Naive thymus-derived CD4-positive, alpha-beta T cell (primary cell): ENCODE data around the gene ACYP2. TPM values are rescaled to one million over a fixed set of nuclear protein-coding genes. Genes with fewer than 3 reads are reported as not detected.
A peak's percentile ranks its signal among the peaks of the same experiment; 100 is the strongest.
"Not testable (repeated sequence)": the region's sequence is repeated elsewhere in the genome, so short reads cannot be mapped to it uniquely, and the experiment has no call there.

Experiments
- ATAC-seq: fragments of 150-1000 bp; cut with Tn5 transposase; 2 replicates; pipeline ENCODE4 v1.10.0; 2021; ENCODE audit warnings: mild to moderate bottlenecking, moderate library complexity
- CTCF ChIA-PET: fragments of 350-600 bp; sonication (Branson Sonifier 250); formaldehyde crosslinking; loops from one replicate; lab custom pipeline; 2021; ENCODE audit warnings: antibody characterized with exemption; lab: Charles Lee
- POLR2A ChIA-PET: fragments of 350-600 bp; sonication (Branson Sonifier 250); formaldehyde crosslinking; loops from one replicate; lab custom pipeline; 2021; ENCODE audit warnings: antibody characterized with exemption, inconsistent platforms; lab: Charles Lee
- DNase-seq, 9 donors: peaks; one replicate each; pipeline versions ENCODE4 v3.0.0 to v3.0.0-alpha.2; 2020 to 2022; ENCODE audit warnings: mixed read lengths in 1 of 9
- H3K27ac ChIP-seq: one replicate; pipeline ENCODE4 v1.7.0; 2013; ENCODE audit warnings: mild to moderate bottlenecking, low read depth, low read length, moderate library complexity
- H3K27me3 ChIP-seq, 2 donors: one replicate each; pipeline ENCODE4 v1.7.0; 2013; ENCODE audit warnings: low read length in 2 of 2, mild to moderate bottlenecking in 2 of 2, moderate library complexity in 2 of 2; ENCODE audit not compliant: control insufficient read depth in 2 of 2, insufficient read depth in 2 of 2
- H3K36me3 ChIP-seq, 3 experiments: 1 replicate in 2 of 3; 2 replicates in 1 of 3; pipeline ENCODE4 v1.7.0; 2013; ENCODE audit warnings: low read length in 3 of 3, mild to moderate bottlenecking in 3 of 3, moderate library complexity in 1 of 3; ENCODE audit not compliant: insufficient read depth in 3 of 3, control insufficient read depth in 2 of 3
- H3K4me1 ChIP-seq, 2 donors: one replicate each; pipeline ENCODE4 v1.7.0; 2013; ENCODE audit warnings: low read length in 2 of 2, mild to moderate bottlenecking in 2 of 2, moderate library complexity in 1 of 2; ENCODE audit not compliant: control insufficient read depth in 2 of 2, insufficient read depth in 2 of 2
- H3K4me3 ChIP-seq: 2 replicates; pipeline ENCODE4 v1.7.0; 2013; ENCODE audit warnings: mild to moderate bottlenecking, low read length
- H3K9me3 ChIP-seq, 3 experiments: 1 replicate in 2 of 3; 2 replicates in 1 of 3; pipeline ENCODE4 v1.7.0; 2013; ENCODE audit warnings: low read length in 3 of 3; ENCODE audit not compliant: control insufficient read depth in 2 of 3
- H3K27ac Mint-ChIP-seq, 9 donors: one replicate each; pipeline ENCODE4 v1.8.0; 2020 to 2022; ENCODE audit warnings: mixed read lengths in 9 of 9, mild to moderate bottlenecking in 8 of 9, moderate library complexity in 5 of 9, inconsistent platforms in 2 of 9
- H3K27me3 Mint-ChIP-seq, 5 donors: one replicate each; pipeline ENCODE4 v1.8.0; 2021 to 2022; ENCODE audit warnings: mixed read lengths in 5 of 5, mild to moderate bottlenecking in 1 of 5
- H3K36me3 Mint-ChIP-seq, 5 donors: one replicate each; pipeline ENCODE4 v1.8.0; 2020 to 2022; ENCODE audit warnings: mixed read lengths in 5 of 5, mild to moderate bottlenecking in 3 of 5, inconsistent platforms in 1 of 5
- H3K4me1 Mint-ChIP-seq, 7 donors: one replicate each; pipeline ENCODE4 v1.8.0; 2020 to 2022; ENCODE audit warnings: mixed read lengths in 7 of 7, mild to moderate bottlenecking in 3 of 7, inconsistent platforms in 1 of 7
- H3K4me3 Mint-ChIP-seq, 10 donors: one replicate each; pipeline ENCODE4 v1.8.0; 2020 to 2022; ENCODE audit warnings: mild to moderate bottlenecking in 10 of 10, mixed read lengths in 10 of 10, moderate library complexity in 6 of 10, inconsistent platforms in 2 of 10
- H3K9me3 Mint-ChIP-seq, 11 donors: one replicate each; pipeline ENCODE4 v1.8.0; 2020 to 2022; ENCODE audit warnings: mixed read lengths in 11 of 11, mild to moderate bottlenecking in 4 of 11, inconsistent platforms in 1 of 11, moderate library complexity in 1 of 11
- intact Hi-C, 2 donors: fragments of 100-400 bp; cut with micrococcal nuclease; formaldehyde crosslinking; loops; one replicate each; pipeline ENCODE4 v1.15.1; 2023
- polyA plus RNA-seq, 2 donors: library from polyadenylated mRNA; unstranded; fragments of 300-500 nt; fragmentation: Illumina TruSeq; gene quantifications; one replicate each; pipeline ENCODE4 v1.2.3, GENCODE V29; 2021
- total RNA-seq, 6 experiments: library from RNA in 5 of 6; stranded (reverse) in 5 of 6; gene quantifications; 1 replicate in 5 of 6; 2 replicates in 1 of 6; pipeline ENCODE4 v1.2.3 and lab custom pipeline; 2021 to 2026

ACYP2 gene
- 10 to 100 TPM; 12.3 to 19.6 (median 15.6) TPM for total RNA-seq
- polyA plus RNA-seq: 10 to 100 TPM; 11.2 to 23.0 TPM
- 9.4 reads per million, percentile 34 among the genes with 10 or more reads in this experiment for total RNA-seq (lab: John Stamatoyannopoulos, UW)

DNA sequence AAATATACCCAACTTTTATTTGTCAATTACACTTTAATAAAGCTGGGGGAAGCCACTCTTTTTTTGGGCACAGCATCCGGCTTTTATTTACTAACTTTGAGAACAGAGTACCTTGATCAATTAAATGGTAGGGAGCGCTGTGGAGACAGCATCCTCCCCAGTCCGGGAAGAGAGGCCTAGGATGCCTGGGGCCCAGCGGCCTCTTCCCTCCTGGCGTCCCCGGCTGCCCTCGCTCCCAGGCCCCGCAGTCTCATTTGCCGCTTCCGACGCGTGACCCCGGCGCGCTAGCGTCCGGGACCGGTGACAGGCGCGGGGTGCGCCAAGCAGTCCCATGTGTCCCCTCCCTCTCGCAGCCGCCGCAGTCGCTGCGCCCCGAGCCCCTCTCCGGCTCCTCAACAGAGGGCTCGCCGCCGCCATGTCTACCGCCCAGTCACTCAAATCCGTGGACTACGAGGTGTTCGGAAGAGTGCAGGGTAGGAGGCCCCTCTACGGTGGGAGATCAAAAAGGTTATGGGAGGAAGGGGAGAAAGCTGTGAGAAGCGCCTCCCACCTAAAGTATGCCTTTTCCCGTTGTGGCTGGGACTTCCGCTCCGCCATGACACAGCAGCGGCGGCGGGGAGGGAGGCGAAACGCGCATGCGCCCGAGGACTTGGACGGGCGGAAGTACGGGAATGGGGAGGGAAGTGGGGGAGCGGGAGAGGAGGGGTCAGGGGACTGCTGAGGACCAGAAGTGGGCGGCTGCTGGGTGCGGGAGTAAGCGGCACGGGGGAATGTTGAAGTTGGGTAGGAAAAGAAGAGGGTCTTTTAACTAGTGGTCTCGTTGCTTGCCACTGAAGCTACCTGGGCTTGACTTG, at the start of gene ACYP2:
Gene ACYP2, plus strand, starts transcription at position 332 of the 854 bp plus-strand sequence.
- CTCF ChIA-PET: no interaction called here
- Histone ChIP-seq H3K36me3 (no peaks in the 10 kb centered on the region), H3K4me3 (peak within 1 kb of the TSS; percentile 89), H3K27ac (peak within 1 kb of the TSS; percentile 93), H3K27me3 (no peaks in the 10 kb centered on the region), H3K4me1 (peaks cover 0 to 6% of the 10 kb centered on the region in 2 donors), H3K9me3 (no peaks in the 10 kb centered on the region)
- Mint-ChIP-seq H3K4me3 (peak within 1 kb of the TSS; percentile 92 to 98 (median 97)), H3K36me3 (peaks cover 10 to 37% (median 23%) of the 10 kb centered on the region in 5 donors), H3K27me3 (peaks cover 0 to 5% (median 0%) of the 10 kb centered on the region in 5 donors), H3K27ac (peak within 1 kb of the TSS; percentile 98 to 100 (median 99)), H3K9me3 (peaks cover 0 to 18% (median 8%) of the 10 kb centered on the region in 11 donors), H3K4me1 (peaks cover 10 to 31% (median 24%) of the 10 kb centered on the region in 7 donors)
- peak; percentile 88 for ATAC-seq
- intact Hi-C loops: loop anchor here (1.0 to 10.0 kb wide), 16 partner anchors 121 to 1577 kb away; partner anchors contain the start of genes ASB3 (in 2 of the 2), CHAC2 (in 2 of the 2), EML6 (in 2 of the 2) and ERLEC1 (in 2 of the 2)
- peak; percentile 76 to 93 (median 89) for DNase-seq
- POLR2A ChIA-PET: interaction anchor here (1.0 to 2.5 kb wide), 8 partner anchors 20 to 1502 kb away, joined by 3 to 13 read pairs (median 3); partner anchors contain the start of genes CHAC2, PPP4R3B and PSME4

DNA sequence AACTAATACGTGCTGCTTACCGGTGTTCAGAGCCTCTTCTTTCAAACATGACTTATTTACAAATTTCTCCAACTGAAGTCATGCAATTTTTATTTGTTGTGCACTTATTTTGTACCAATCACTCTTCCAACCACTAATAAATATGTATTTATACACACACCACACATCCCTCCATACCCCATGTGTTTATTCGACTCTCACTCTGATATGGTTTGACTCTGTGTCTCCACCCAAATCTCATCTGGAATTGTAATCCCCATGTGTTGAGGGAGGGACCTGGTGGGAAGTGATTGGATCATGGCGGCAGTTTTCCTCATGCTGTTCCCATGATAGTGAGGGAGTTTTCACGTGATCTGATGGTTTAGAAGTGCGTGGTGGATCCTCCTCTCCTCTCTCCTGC, 49.5 kb upstream of the ACYP2 start:
- Mint-ChIP-seq H3K36me3 (peaks cover 2 to 40% (median 26%) of the 10 kb centered on the region in 5 donors), H3K27me3 (peaks cover 0 to 3% (median 0%) of the 10 kb centered on the region in 5 donors), H3K9me3 (peaks cover 0 to 2% (median 0%) of the 10 kb centered on the region in 11 donors), H3K4me1 (peaks cover 0 to 10% (median 0%) of the 10 kb centered on the region in 7 donors), H3K4me3 (no peak overlapping the region), H3K27ac (peak overlapping the region in 1 of 9 donors; percentile 27)
- CTCF ChIA-PET: no interaction called here
- intact Hi-C loops: no loop called here
- H3K36me3 ChIP-seq: no peaks in the 10 kb centered on the region
- H3K9me3 ChIP-seq: no peaks in the 10 kb centered on the region
- no peak overlapping the region for H3K4me3 ChIP-seq
- H3K4me1 ChIP-seq: no peaks in the 10 kb centered on the region
- DNase-seq: no peak
- H3K27ac ChIP-seq: no peak overlapping the region
- no peak for ATAC-seq
- POLR2A ChIA-PET: no interaction called here
- H3K27me3 ChIP-seq: no peaks in the 10 kb centered on the region

DNA sequence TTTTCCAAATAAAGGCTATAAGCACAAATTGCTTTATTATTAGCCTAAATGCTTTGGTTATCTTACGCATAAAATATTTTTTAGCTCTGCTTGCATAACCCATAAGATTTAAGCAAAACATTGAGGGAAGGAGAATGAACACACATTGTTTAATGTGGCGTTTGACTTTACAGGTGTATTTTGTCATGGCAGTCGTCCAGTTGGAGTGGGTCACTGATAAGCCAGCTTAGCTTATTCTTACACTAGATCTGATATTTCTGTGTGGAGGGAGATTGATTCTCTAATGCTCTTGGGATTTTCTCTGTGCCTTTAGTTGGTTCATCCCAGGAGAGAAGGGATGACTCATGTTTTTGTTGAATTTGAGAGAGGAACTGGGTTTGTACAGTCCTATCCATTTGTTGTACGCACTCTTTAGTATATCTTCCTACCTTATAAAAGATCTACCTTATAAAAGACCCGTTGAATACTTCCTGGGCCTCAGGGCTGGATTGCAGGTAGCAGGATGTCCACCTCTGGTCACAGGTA, 47.5 kb upstream of the ACYP2 start:
- CTCF ChIA-PET: no interaction called here

DNA sequence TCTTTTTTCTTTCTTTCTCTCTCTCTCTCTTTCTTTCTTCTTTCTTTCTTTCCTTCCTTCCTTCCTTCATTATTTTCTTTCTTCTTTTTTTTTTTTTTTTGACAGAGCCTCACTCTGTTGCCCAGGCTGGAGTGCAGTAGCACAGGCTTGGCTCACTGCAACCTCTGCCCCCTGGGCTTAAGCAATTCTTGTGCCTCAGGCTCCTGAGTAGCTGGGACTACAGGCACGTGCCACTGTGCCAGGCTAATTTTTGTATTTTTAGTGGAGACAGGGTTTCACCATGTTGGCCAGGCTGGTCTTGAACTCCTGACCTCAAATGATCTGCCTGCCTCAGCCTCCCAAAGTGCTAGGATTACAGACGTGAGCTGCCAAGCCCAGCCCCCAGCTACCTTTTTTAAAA, 42.9 kb upstream of the ACYP2 start:
- intact Hi-C loops, H3K27me3 Mint-ChIP-seq, H3K9me3 Mint-ChIP-seq, H3K4me3 ChIP-seq, DNase-seq, H3K4me1 ChIP-seq, ATAC-seq, H3K9me3 ChIP-seq, H3K4me3 Mint-ChIP-seq, H3K27ac Mint-ChIP-seq, H3K36me3 ChIP-seq, POLR2A ChIA-PET, H3K27ac ChIP-seq, CTCF ChIA-PET, H3K27me3 ChIP-seq: not testable (repeated sequence)
- Mint-ChIP-seq H3K4me1 (peaks cover 0 to 10% (median 0%) of the 10 kb centered on the region in 7 donors), H3K36me3 (peaks cover 2 to 27% (median 7%) of the 10 kb centered on the region in 5 donors)

More for the DNA sequence above, 47.5 kb upstream of the ACYP2 start:
- Mint-ChIP-seq H3K9me3 (no peaks in the 10 kb centered on the region), H3K36me3 (peaks cover 2 to 36% (median 22%) of the 10 kb centered on the region in 5 donors), H3K4me1 (peaks cover 0 to 6% (median 0%) of the 10 kb centered on the region in 7 donors), H3K27me3 (peaks cover 0 to 3% (median 0%) of the 10 kb centered on the region in 5 donors), H3K27ac (no peak overlapping the region), H3K4me3 (no peak overlapping the region)
- Histone ChIP-seq H3K4me1 (no peaks in the 10 kb centered on the region), H3K4me3 (no peak overlapping the region), H3K27me3 (no peaks in the 10 kb centered on the region), H3K27ac (no peak overlapping the region), H3K9me3 (no peaks in the 10 kb centered on the region), H3K36me3 (no peaks in the 10 kb centered on the region)
- DNase-seq (no peak), ATAC-seq (no peak)
- intact Hi-C loops: no loop called here
- POLR2A ChIA-PET: interaction anchor here (1.2 kb wide), 1 partner anchor 60 kb away, joined by 5 read pairs; no protein-coding TSS in a partner anchor

DNA sequence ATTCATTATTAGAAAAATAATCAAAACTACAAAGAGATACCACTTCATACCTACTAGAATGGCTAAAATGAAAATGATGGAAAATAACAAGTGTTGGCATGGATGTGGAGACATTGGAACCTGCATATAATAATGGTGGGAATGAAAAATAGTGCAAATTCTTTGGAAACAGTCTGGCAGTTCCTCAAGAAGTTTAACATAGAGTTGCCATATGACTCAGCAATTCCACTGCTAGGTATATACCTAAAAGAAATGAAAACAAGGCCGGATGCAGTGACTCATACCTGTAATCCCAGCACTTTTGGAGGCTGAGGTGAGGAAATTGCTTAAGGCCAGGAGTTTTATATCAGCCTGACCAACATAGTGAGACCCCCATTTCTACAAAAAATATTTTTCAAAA, 41.6 kb upstream of the ACYP2 start:
- Mint-ChIP-seq H3K9me3 (no peaks in the 10 kb centered on the region), H3K4me3 (no peak overlapping the region), H3K27ac (no peak overlapping the region), H3K36me3 (peaks cover 0 to 17% (median 2%) of the 10 kb centered on the region in 5 donors), H3K27me3 (no peaks in the 10 kb centered on the region), H3K4me1 (peaks cover 0 to 10% (median 0%) of the 10 kb centered on the region in 7 donors)
- ChIA-PET CTCF (no interaction called here), POLR2A (interaction anchor here (0.7 kb wide), 1 partner anchor 352 kb away, joined by 3 read pairs; no protein-coding TSS in a partner anchor)
- Histone ChIP-seq H3K36me3 (no peaks in the 10 kb centered on the region), H3K27ac (no peak overlapping the region), H3K4me1 (no peaks in the 10 kb centered on the region), H3K27me3 (no peaks in the 10 kb centered on the region), H3K9me3 (no peaks in the 10 kb centered on the region), H3K4me3 (no peak overlapping the region)
- DNase-seq (no peak), ATAC-seq (no peak)
- intact Hi-C loops: no loop called here

DNA sequence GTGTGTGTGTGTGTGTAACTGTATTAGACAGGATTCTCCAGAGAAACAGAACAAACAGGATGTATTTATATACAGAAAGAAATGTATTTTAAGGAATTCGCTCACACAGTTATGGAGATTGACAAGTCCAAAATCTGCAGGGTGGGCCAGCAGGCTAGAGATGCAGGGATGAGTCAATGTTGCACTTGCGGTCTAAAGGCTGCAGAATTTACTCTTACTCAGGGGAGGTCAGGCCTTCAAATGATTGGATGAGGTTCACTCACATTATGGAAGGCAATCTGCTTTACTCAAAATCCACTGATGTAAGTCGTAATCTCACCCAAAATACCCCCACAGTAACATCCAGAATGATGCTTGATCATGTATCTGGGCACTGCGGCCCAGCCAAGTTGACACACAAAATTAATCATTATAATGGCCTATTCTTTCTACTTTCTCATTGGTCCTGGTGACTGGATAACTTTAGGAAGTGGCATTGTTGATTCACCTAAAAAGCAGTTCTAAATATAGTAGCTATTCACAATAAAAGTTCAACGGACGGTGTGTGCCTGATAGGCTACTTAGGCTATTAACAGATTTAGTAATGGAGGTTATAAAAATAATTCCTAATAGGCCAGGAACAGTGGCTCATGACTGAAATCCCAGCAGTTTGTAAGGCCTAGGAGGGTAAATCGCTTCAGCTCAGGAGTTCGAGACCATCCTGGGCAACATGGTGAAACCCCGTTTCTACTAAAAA, 40.6 kb upstream of the ACYP2 start:
- no peak for ATAC-seq
- POLR2A ChIA-PET: no interaction called here

More for the DNA sequence above, 40.6 kb upstream of the ACYP2 start:
- no peak overlapping the region for H3K27ac ChIP-seq
- DNase-seq: no peak
- H3K4me1 ChIP-seq: no peaks in the 10 kb centered on the region
- CTCF ChIA-PET: no interaction called here
- no peaks in the 10 kb centered on the region for H3K9me3 Mint-ChIP-seq
- H3K27me3 Mint-ChIP-seq: no peaks in the 10 kb centered on the region
- peaks cover 0 to 10% (median 0%) of the 10 kb centered on the region in 7 donors for H3K4me1 Mint-ChIP-seq
- peaks cover 0 to 17% (median 2%) of the 10 kb centered on the region in 5 donors for H3K36me3 Mint-ChIP-seq
- H3K4me3 Mint-ChIP-seq: no peak overlapping the region
- no peaks in the 10 kb centered on the region for H3K36me3 ChIP-seq
- no peaks in the 10 kb centered on the region for H3K9me3 ChIP-seq
- intact Hi-C loops: no loop called here
- H3K27ac Mint-ChIP-seq: no peak overlapping the region
- no peaks in the 10 kb centered on the region for H3K27me3 ChIP-seq
- no peak overlapping the region for H3K4me3 ChIP-seq
